Tibial artery (tissue), 4 donors: ENCODE data around the gene EEF1E1.

ENCODE experiments used
- DNase-seq, 2 donors: peaks; one replicate each; pipeline ENCODE4 v3.0.0-alpha.2; 2019
- H3K27ac ChIP-seq, 2 donors: fragments of 200-600 bp; sonication (generic) in 1 of 2; 1 replicate in 1 of 2; 2 replicates in 1 of 2; pipeline ENCODE4 v1.5.1; 2018 to 2019; ENCODE audit warnings: mild to moderate bottlenecking in 1 of 2
- H3K27me3 ChIP-seq, 2 donors: fragments of 200-600 bp; sonication (generic) in 1 of 2; one replicate each; pipeline versions ENCODE4 v1.5.1 to v1.6.0; 2016 to 2019
- H3K36me3 ChIP-seq, 3 donors: fragments of 200-600 bp; sonication (generic) in 2 of 3; one replicate each; pipeline ENCODE4 v1.5.1; 2016 to 2019; ENCODE audit warnings: mild to moderate bottlenecking in 2 of 3
- H3K4me1 ChIP-seq, 4 donors: fragments of 200-600 bp; sonication (generic) in 2 of 4; 1 replicate in 3 of 4; 2 replicates in 1 of 4; pipeline ENCODE4 v1.5.1; 2016 to 2019
- H3K4me3 ChIP-seq, 2 donors: fragments of 200-600 bp; sonication (generic) in 1 of 2; 1 replicate in 1 of 2; 2 replicates in 1 of 2; pipeline ENCODE4 v1.5.1; 2018 to 2019; ENCODE audit warnings: mild to moderate bottlenecking in 2 of 2
- H3K9me3 ChIP-seq, 3 donors: fragments of 200-600 bp; sonication (generic) in 1 of 3; one replicate each; pipeline ENCODE4 v1.5.1; 2016 to 2019
- CTCF ChIP-seq, 2 experiments: fragments of 200-600 bp in 1 of 2; fragments of 450-650 bp in 1 of 2; IDR thresholded peaks; one replicate each; pipeline ENCODE4 v1.5.1; 2017 to 2019; ENCODE audit warnings: antibody characterized with exemption in 2 of 2, mild to moderate bottlenecking in 1 of 2, moderate library complexity in 1 of 2
- intact Hi-C: fragments of 100-400 bp; cut with DNase I; formaldehyde crosslinking; loops from one replicate; pipeline ENCODE4 v1.15.0; 2023; ENCODE audit warnings: low total_unique reads

The EEF1E1 gene

GRCh38 chr6:8082954-8083858, 19.1 kb downstream of the EEF1E1 start:
- no peak for TF ChIP-seq CTCF (IDR thresholded peaks at IDR 0.05)
- no peak overlapping the region for H3K4me3 ChIP-seq
- intact Hi-C loops = no loop called here
- DNase-seq = no peak
- peaks cover 4 to 19% (median 10%) of the 10 kb centered on the region in 3 donors for H3K36me3 ChIP-seq
- H3K27ac ChIP-seq = peak overlapping the region; percentile 56 to 58
- no peaks in the 10 kb centered on the region for H3K9me3 ChIP-seq
- peaks cover 0 to 44% (median 17%) of the 10 kb centered on the region in 4 donors for H3K4me1 ChIP-seq
- H3K27me3 ChIP-seq = no peaks in the 10 kb centered on the region

- Histone ChIP-seq H3K9me3 (no peaks in the 10 kb centered on the region), H3K36me3 (peaks cover 0 to 13% (median 4%) of the 10 kb centered on the region in 3 donors), H3K4me3 (no peak overlapping the region), H3K4me1 (peaks cover 0 to 44% (median 17%) of the 10 kb centered on the region in 4 donors), H3K27ac (peak overlapping the region; percentile 56 to 58), H3K27me3 (no peaks in the 10 kb centered on the region)
- TF ChIP-seq CTCF (IDR thresholded peaks at IDR 0.05) = no peak
- DNase-seq = no peak
- intact Hi-C loops = no loop called here
Measured at GRCh38 chr6:8082572-8082953, 19.8 kb downstream of the EEF1E1 start.

- peaks cover 0 to 44% (median 17%) of the 10 kb centered on the region in 4 donors for H3K4me1 ChIP-seq
- no peak overlapping the region for H3K4me3 ChIP-seq
- intact Hi-C loops = no loop called here
- H3K36me3 ChIP-seq = no peaks in the 10 kb centered on the region
- no peaks in the 10 kb centered on the region for H3K27me3 ChIP-seq
- no peak for DNase-seq
- no peaks in the 10 kb centered on the region for H3K9me3 ChIP-seq
- TF ChIP-seq CTCF (IDR thresholded peaks at IDR 0.05) = no peak
- no peak overlapping the region for H3K27ac ChIP-seq
Measured at GRCh38 chr6:8080362-8081151, 21.8 kb downstream of the EEF1E1 start.

- intact Hi-C loops = no loop called here
- Histone ChIP-seq H3K36me3 (no peaks in the 10 kb centered on the region), H3K4me3 (no peak overlapping the region), H3K9me3 (no peaks in the 10 kb centered on the region), H3K27ac (no peak overlapping the region), H3K27me3 (no peaks in the 10 kb centered on the region), H3K4me1 (peaks cover 0 to 29% (median 14%) of the 10 kb centered on the region in 4 donors)
- no peak for DNase-seq
- TF ChIP-seq CTCF (IDR thresholded peaks at IDR 0.05) = no peak
Measured at GRCh38 chr6:8079126-8079525, 23.2 kb downstream of the EEF1E1 start.

GRCh38 chr6:8077991-8078390, 24.4 kb downstream of the EEF1E1 start:
- DNase-seq = no peak
- peaks cover 0 to 18% (median 5%) of the 10 kb centered on the region in 4 donors for H3K4me1 ChIP-seq
- intact Hi-C loops = no loop called here
- no peak overlapping the region for H3K27ac ChIP-seq
- H3K36me3 ChIP-seq = no peaks in the 10 kb centered on the region
- H3K4me3 ChIP-seq = no peak overlapping the region
- no peaks in the 10 kb centered on the region for H3K9me3 ChIP-seq
- no peak for TF ChIP-seq CTCF (IDR thresholded peaks at IDR 0.05)
- H3K27me3 ChIP-seq = no peaks in the 10 kb centered on the region
